SJSA1 (cell line): ENCODE data around the gene BTBD9. TPM values are rescaled to one million over a fixed set of nuclear protein-coding genes. Genes with fewer than 3 reads are reported as not detected.

Experiments
- DNase-seq, 2 experiments: peaks; one replicate each; pipeline ENCODE4 v3.0.0-alpha.2; 2015 to 2020; ENCODE audit warnings: low spot score in 2 of 2, low read depth in 1 of 2
- H3K27ac ChIP-seq: fragments of 250-450 bp; sonication (Bioruptor Pico); 2 replicates; pipeline ENCODE4 v1.5.1; 2020; ENCODE audit warnings: mild to moderate bottlenecking, moderate library complexity
- H3K27me3 ChIP-seq: fragments of 250-450 bp; sonication (Bioruptor Pico); replicated peaks from 2 replicates; pipeline ENCODE4 v1.5.1; 2020; ENCODE audit warnings: mild to moderate bottlenecking, moderate library complexity
- H3K36me3 ChIP-seq: fragments of 250-450 bp; sonication (Bioruptor Pico); 2 replicates; pipeline ENCODE4 v1.5.1; 2020; ENCODE audit warnings: mild to moderate bottlenecking
- H3K4me1 ChIP-seq: fragments of 250-450 bp; sonication (Bioruptor Pico); replicated peaks from 2 replicates; pipeline ENCODE4 v1.6.1; 2021; ENCODE audit warnings: mild to moderate bottlenecking
- H3K4me3 ChIP-seq: fragments of 250-450 bp; sonication (Bioruptor Pico); 2 replicates; pipeline ENCODE4 v1.5.1; 2020; ENCODE audit warnings: mild to moderate bottlenecking
- H3K9me3 ChIP-seq: fragments of 250-450 bp; sonication (Bioruptor Pico); replicated peaks from 2 replicates; pipeline ENCODE4 v1.5.1; 2020; ENCODE audit warnings: mild to moderate bottlenecking
- total RNA-seq: library from RNA; depleted of rRNA; stranded (reverse); fragments of >200 nt; shearing (Covaris generic); gene quantifications from 2 replicates; pipeline ENCODE4 v1.2.3, GENCODE V29; 2014

BTBD9 gene
- total RNA-seq, 1 experiment from 2014 or later: 8.5 TPM

DNA sequence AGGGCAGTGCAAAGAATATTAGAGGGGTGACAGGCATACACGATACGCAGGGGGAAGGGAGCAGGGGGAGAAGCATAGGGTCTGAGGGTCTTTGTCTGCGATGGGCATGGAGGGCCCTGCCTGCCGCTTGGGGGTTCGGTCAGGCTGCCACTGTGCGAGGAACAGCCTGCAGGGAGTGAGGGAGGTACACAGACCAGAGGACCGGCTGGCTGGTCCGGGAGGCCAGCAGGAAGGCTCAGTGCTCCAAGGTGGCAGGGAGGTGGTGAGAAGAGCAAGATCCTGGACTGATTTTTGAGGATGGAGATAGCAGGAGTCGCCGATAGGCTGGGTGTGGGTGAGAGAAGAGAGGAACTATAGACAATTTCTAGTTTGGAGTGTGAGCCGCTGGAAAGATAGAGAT is 481.8 kb downstream of the BTBD9 start:
- no peak for DNase-seq
- Histone ChIP-seq H3K27ac (no peak overlapping the region), H3K4me1 (peaks cover 10% of the 10 kb centered on the region; the same call in 1 of the 2 replicates), H3K27me3 (no peaks in the 10 kb centered on the region), H3K9me3 (no peaks in the 10 kb centered on the region), H3K36me3 (peaks cover 8% of the 10 kb centered on the region), H3K4me3 (no peak overlapping the region)

DNA sequence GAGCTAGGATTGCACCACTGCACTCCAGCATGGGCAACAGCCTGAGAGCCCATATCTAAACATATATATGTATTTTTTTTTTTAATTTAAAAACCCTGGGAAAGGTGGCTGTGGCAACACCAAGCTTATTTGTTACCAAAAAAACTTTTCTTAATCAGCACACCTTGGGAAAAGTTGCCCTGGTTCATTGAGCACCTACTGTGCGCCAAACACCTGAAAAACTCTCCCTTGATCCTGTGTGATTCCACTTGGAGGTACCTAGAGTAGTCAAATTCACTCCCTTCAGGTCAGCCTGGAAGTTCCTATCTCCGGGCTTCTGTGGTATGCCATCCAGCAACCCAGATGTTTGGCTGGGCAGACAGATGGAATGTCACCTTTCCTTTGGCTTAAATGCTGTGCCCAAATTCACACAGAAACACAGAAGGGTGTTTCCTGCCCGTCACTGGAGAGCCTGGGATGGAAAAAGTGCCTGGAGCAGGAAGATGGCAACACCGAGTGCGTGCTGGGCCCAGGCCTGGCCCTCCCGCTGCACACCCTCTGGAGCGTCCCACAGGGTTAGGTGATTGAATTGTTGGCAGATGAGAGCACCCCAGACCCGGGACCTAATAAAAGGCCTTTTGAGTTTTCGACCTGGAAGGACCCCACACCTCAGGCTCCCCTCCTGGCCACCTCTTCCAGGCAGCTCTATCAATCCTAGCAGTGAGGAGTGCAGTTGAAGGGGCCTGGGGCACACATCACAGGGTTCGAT is 482.7 kb downstream of the BTBD9 start:
- peaks cover 10% of the 10 kb centered on the region; the same call in 1 of the 2 replicates for H3K4me1 ChIP-seq
- H3K27me3 ChIP-seq: no peaks in the 10 kb centered on the region
- H3K4me3 ChIP-seq: no peak overlapping the region
- no peak overlapping the region for H3K27ac ChIP-seq
- peaks cover 16% of the 10 kb centered on the region for H3K36me3 ChIP-seq
- DNase-seq: no peak
- H3K9me3 ChIP-seq: no peaks in the 10 kb centered on the region

GRCh38 chr6:38155621-38156204 is 484.0 kb downstream of the BTBD9 start:
- H3K4me1 ChIP-seq: peaks cover 10% of the 10 kb centered on the region; the same call in 1 of the 2 replicates
- H3K9me3 ChIP-seq: no peaks in the 10 kb centered on the region
- H3K27me3 ChIP-seq: no peaks in the 10 kb centered on the region
- no peak overlapping the region for H3K4me3 ChIP-seq
- peaks cover 18% of the 10 kb centered on the region for H3K36me3 ChIP-seq
- H3K27ac ChIP-seq: no peak overlapping the region
- DNase-seq: no peak

DNA sequence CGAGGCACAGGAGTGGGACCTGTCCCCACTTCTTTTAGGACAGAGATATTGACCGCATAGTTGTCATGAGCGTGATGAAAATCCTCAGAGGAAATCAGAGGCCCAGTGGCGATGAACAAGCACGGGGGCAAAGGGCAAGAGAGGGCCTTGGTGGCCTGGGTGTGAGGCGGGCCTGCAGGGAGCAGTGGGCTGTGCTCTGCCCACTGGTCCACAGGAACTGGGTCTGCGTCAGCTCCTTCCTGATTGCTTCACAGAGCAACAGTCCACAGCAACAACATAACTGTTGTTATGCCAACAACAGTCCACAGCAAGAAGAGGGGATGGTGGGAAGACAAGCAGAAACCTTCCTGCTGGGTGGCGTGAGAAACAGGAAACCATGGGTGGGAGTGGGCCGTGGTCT is 484.6 kb downstream of the BTBD9 start:
- DNase-seq: no peak
- no peak overlapping the region for H3K27ac ChIP-seq

DNA sequence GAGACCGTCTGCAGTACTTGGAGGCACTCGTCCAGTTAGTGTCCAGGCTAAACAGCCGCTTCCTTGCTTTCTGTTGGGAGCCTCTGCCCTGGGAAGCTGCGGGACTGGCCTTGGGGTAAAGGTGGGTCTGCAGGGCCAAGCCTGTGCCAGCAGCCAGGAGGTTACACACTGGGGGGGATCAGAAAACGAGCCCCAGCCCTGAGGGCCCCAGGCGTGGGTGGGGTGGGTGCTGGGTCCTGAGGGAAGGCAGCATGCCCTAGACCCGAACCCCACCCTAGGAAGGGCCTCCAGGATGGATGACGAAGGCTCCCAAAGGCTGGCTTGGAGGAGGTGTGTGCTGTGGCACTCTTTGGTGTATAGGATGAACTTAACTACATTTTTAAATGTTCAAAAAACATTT is 485.0 kb downstream of the BTBD9 start:
- no peak for DNase-seq
- peaks cover 10% of the 10 kb centered on the region; the same call in 1 of the 2 replicates for H3K4me1 ChIP-seq
- H3K27me3 ChIP-seq: no peaks in the 10 kb centered on the region
- H3K4me3 ChIP-seq: no peak overlapping the region
- H3K36me3 ChIP-seq: peaks cover 18% of the 10 kb centered on the region
- H3K9me3 ChIP-seq: no peaks in the 10 kb centered on the region
- H3K27ac ChIP-seq: no peak overlapping the region

More for the DNA sequence above, 484.6 kb downstream of the BTBD9 start:
- Histone ChIP-seq H3K4me3 (no peak overlapping the region), H3K36me3 (peaks cover 18% of the 10 kb centered on the region), H3K27me3 (no peaks in the 10 kb centered on the region), H3K4me1 (peaks cover 10% of the 10 kb centered on the region; the same call in 1 of the 2 replicates), H3K9me3 (no peaks in the 10 kb centered on the region)

DNA sequence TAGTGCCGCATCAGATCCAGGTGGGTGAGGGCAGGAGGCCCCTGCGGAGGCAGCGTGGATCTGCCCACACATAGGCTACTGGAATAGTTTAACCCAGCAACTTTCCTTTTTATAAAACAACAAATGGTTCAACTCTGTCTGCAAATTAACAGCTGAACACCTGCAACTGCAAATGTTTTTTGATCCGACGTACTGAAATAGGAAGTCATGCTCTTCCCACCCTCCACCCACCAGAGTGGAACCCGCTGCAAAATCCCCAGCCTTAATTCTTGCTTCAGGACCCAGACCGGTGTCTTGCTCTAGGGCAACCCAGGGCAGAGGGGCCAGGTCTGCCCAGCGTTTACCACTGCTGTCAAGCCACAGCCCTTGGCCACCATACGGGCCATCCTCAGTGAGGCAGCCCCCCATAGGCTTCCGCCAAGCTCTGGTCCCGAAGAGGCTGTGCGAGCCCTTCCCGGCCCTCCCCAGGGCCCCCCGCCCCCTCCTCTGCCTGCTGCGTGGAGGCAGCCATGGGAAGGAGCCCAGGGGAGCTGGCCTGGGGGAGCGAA is 485.9 kb downstream of the BTBD9 start:
- Histone ChIP-seq H3K9me3 (no peaks in the 10 kb centered on the region), H3K4me1 (peaks cover 10% of the 10 kb centered on the region; the same call in 1 of the 2 replicates), H3K4me3 (no peak overlapping the region), H3K27me3 (no peaks in the 10 kb centered on the region), H3K27ac (no peak overlapping the region), H3K36me3 (peaks cover 18% of the 10 kb centered on the region)
- DNase-seq: no peak

DNA sequence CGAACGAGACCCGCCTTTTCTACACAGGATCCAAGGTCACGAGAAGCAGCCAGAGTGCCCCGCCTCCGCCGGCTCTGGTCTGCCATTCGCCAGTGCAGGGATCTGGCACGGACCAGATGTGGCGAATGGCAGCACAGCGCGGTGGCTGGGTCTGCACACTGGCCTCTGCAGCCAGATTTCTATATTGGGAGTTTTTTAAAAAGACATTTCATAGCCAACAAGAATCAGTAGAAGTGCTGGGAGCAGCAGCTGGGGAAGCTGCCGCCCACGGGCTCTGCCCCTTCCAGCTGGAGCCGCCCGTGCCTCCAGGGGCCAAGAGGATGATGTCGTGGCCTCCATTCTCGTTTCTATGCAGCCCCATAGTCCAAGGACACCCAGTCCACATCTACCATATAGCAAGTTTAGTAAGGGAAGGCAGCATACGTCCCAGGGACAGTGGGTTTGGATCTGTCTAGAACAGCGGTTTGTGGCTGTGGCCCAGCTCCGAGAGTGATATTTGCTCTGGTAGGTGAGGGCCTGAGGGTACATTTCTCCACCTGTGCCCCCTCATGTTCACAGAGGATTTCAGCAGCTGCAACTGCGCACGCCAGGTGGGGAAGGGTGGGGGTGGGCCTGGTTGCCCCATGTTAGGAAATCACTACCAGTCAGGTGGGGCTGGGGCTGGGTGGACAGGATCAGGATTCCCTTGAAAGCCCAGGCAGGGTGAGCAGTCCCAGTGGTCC is 486.5 kb downstream of the BTBD9 start:
- no peaks in the 10 kb centered on the region for H3K27me3 ChIP-seq
- H3K36me3 ChIP-seq: peaks cover 24% of the 10 kb centered on the region
- DNase-seq: no peak
- H3K4me3 ChIP-seq: no peak overlapping the region
- no peak overlapping the region for H3K27ac ChIP-seq
- peaks cover 10% of the 10 kb centered on the region; the same call in 1 of the 2 replicates for H3K4me1 ChIP-seq
- no peaks in the 10 kb centered on the region for H3K9me3 ChIP-seq

DNA sequence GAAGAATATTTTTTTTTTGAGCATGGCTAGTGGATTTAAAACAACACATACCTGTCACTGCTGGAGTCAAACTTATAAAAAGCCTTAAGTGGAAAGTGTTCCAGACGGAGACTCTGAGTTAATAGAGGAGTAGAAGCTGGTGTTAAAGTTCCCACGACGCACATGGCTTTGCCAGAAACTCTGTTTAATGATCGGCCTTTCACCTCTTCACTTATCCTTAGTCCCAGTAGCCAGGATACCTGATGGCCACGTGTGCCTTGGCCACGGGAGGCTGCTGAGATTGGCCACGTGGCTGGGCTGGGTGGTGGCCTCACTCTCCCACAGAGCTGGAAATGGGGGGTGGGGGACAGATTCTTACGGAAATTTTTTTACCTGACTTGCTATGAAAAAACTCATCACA is 487.1 kb downstream of the BTBD9 start:
- DNase-seq: no peak
- Histone ChIP-seq H3K4me1 (peaks cover 10% of the 10 kb centered on the region; the same call in 1 of the 2 replicates), H3K36me3 (peaks cover 25% of the 10 kb centered on the region), H3K9me3 (no peaks in the 10 kb centered on the region), H3K27me3 (no peaks in the 10 kb centered on the region), H3K27ac (no peak overlapping the region), H3K4me3 (no peak overlapping the region)

- Histone ChIP-seq H3K9me3 (no peaks in the 10 kb centered on the region), H3K4me3 (no peak overlapping the region), H3K27ac (no peak overlapping the region), H3K4me1 (peaks cover 10% of the 10 kb centered on the region; the same call in 1 of the 2 replicates), H3K27me3 (no peaks in the 10 kb centered on the region), H3K36me3 (peaks cover 21% of the 10 kb centered on the region)
- DNase-seq: no peak
Observed at GRCh38 chr6:38151580-38152500, 487.9 kb downstream of the BTBD9 start.

- Histone ChIP-seq H3K27me3 (no peaks in the 10 kb centered on the region), H3K9me3 (no peaks in the 10 kb centered on the region), H3K36me3 (peaks cover 20% of the 10 kb centered on the region), H3K4me3 (no peak overlapping the region), H3K27ac (no peak overlapping the region), H3K4me1 (peaks cover 10% of the 10 kb centered on the region; the same call in 1 of the 2 replicates)
- peak in 1 of 2 experiments; percentile 25 for DNase-seq
Observed at GRCh38 chr6:38150681-38151296, 488.9 kb downstream of the BTBD9 start.

DNA sequence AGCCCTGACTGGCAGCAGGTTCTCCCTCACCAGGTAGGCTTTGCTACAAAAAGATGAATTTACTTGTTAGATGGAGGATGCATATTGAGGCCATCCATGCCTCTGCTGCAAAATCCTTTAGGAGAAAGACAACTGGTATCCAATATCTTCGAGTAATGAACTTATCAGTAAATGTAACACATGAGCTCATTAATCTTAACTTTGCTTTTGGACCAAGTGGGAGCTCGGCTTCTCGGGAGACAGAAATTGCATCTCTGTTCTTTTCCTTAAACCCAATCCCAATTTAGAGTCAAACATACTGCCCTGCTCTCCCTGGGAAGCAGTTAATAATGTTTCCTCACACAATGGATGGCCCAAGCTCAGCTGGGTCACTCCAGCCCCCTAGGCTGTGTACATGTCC is 489.7 kb downstream of the BTBD9 start:
- Histone ChIP-seq H3K4me3 (no peak overlapping the region), H3K9me3 (no peaks in the 10 kb centered on the region), H3K27me3 (no peaks in the 10 kb centered on the region), H3K27ac (no peak overlapping the region), H3K36me3 (peaks cover 25% of the 10 kb centered on the region), H3K4me1 (peaks cover 4% of the 10 kb centered on the region; the same call in 1 of the 2 replicates)
- DNase-seq: no peak

DNA sequence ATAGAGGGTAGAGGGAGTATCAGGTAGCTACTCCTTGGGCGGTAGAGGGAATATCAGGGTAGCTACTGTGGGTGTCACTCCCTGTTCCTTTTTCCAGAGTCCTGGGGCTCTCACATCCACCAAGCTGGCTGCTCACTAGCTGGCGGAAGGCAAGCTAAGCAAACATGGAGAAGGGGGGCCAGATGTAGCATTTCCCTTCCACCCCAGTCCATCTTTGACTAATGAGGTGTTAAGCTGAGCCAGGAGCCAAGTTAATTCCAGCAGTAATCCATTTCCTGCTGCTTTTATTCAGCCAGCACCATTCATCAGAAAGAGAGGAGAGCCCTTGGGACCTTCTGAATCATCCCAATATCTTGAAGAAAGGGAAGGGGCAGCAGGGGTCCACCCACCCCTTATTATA is 490.2 kb downstream of the BTBD9 start:
- Histone ChIP-seq H3K27ac (no peak overlapping the region), H3K4me1 (no peaks in the 10 kb centered on the region), H3K36me3 (peaks cover 27% of the 10 kb centered on the region), H3K4me3 (no peak overlapping the region), H3K27me3 (no peaks in the 10 kb centered on the region), H3K9me3 (no peaks in the 10 kb centered on the region)
- DNase-seq: no peak
